Measurements from ENCODE around the gene POU2F1. TPM values are rescaled to one million over a fixed set of nuclear protein-coding genes. Genes with fewer than 3 reads are reported as not detected.
"Not testable (repeated sequence)": the region's sequence is repeated elsewhere in the genome, so short reads cannot be mapped to it uniquely, and the experiment has no call there.

The POU2F1 gene
- total RNA-seq, 1 donor from 2014 or later: 18.0 TPM

DNA sequence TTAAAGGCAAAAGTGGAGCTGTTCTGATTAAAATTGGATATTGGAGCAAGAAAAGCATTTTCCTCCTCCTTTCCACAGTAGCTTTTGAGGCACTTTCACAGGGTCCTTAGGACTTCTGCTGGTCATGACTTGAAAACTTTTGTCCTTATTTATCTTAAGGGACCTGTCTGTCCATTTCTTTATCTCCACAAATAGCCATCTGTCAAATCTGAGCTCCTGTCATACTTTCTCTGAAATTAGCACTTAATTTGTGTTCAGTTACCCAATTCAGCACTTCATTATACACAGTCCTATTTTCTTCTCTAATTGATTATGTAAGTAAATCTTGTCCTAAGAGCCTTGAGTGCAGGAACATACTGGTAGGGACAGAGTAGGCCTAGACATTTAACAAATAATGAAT is 9.8 kb downstream of the POU2F1 start:
- intact Hi-C loops (cut with micrococcal nuclease): no loop called here

DNA sequence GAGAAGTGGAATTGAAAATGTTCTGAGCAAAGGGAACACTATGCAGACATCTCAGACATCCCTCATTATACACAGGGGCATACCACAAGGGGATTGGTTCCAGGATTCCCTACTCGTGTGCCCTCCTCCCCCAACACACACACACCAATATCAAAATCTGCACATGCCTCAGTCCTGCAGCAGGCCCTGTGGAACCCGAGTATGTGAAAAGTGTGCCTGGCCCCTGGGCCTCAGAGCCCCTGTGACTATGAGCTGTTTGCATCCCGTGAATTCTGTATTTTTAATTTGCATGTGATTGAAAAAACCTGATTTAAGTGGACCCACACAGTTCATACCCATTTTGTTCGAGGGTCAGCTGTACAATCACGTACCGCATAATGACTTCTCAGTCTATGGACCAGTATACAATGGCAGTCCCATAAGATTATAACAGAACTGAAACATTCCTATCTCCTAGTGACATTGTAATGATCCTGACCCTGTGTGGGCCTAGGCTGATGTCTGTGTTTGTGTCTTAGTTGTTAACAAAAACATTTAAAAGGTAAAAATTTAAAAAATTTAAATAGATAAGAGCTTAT is 11.3 kb downstream of the POU2F1 start:
- intact Hi-C loops (cut with micrococcal nuclease): no loop called here

DNA sequence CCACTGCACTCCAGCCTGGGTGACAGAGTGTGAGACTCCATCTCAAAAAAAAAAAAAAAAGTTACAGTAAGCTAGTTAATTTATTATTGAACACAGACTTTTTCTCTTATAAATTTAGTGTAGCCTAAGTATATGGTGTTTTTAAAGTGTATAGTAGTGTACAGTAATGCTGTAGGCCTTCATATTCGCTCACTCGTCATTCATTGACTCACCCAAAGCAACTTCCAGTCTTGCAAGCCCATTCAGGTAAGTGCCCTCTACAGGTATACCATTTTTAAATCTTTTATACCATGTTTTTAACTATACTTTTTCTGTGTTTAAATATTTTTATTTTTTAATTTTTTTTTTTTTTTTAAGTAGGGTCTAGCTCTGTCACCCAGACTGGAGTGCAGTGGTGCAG is 12.1 kb downstream of the POU2F1 start:
- intact Hi-C loops (cut with micrococcal nuclease): no loop called here

DNA sequence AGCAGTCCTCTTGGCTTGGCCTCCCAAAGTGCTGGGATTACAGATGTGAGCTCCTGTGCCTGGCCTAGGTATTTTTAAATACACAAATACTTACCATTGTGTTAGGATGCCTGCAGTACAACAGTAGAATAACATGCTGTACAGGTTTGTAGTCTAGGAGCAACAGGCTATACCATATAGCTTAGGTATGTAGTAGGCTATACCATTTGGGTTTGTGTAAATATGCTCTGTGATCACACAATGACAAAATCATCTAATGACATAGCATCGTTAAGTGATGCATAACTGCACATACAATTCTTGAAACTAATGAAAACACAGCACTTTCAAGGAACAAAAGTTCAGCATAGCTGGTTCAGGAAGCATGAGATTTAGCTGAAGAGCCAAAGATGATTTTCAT is 12.7 kb downstream of the POU2F1 start:
- intact Hi-C loops (cut with micrococcal nuclease): no loop called here

DNA sequence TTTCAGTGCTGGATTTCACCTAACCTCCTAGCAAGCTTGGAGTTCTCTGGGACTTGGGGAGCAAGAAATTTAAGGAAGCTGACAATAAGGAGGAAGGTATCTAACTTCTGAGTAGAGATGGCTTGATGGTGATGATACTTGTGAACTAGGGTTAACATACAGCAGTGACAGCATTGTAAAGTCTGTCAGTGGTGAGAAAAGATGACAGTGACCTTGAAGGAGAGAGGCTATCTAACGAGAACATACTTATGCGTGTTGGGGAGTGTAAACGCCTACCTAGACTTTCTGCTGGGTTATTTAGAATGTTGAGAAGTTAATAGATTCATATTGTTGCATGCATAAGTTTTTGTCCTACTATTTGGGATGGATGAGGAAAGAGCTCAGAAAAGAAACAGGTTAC is 16.3 kb downstream of the POU2F1 start:
- intact Hi-C loops (cut with micrococcal nuclease): no loop called here

DNA sequence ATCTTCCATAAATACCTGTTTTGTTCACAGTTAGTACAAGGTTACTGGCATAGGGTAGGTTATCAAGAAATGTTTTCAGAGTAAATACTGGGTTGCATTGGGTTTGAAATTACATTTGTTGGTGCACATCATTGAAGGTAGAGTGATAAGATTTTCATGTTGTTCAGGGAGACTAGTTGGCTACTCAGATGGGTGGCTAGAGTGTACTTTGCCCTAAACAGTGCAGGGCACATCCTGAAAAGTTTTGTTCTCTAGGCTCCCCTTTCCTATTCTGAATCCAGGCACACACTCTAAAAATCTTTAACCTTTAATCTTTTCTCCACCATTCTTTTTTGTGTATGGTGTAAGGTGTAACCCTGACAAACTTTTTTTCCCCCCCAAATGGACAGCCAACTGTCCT is 18.0 kb downstream of the POU2F1 start:
- intact Hi-C loops (cut with micrococcal nuclease): no loop called here

DNA sequence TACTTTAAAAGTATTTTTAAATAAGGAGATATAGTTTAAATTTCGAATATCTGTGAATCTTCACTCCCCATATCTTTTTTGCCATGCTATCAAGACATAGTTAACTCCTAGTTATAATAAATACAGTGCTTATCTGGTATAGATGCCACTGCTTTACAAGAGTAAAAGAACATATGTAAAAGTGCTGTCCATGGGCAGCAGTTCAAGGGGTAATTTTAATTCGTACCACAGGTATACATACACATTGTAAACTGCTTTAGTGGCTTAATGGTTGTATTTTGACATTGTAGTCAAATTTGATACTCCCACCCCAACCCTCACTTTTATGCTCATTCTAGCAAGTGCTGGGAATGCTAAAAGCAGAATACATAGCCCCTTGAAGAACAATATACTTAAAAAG is 18.6 kb downstream of the POU2F1 start:
- intact Hi-C loops (cut with micrococcal nuclease): no loop called here

DNA sequence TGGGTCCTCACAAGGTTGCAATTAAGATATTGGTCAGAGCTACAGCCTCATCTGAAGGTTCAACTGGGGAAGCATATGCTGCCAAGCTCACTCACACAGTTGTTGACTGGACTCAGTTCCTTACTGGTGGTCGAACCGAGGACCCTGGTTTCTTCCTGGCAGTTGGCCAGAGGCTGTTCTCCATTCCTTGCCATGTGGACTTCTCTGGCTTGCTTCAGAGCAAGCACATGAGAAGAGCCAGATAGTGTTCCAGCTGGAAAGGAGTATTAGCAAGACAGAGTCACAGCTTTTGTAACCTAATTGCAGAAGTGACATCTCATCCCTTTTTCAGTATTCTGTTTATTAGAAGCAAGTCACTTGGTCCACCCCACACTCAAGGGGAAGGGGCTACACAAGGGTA is 23.6 kb downstream of the POU2F1 start:
- intact Hi-C loops (cut with micrococcal nuclease): no loop called here

DNA sequence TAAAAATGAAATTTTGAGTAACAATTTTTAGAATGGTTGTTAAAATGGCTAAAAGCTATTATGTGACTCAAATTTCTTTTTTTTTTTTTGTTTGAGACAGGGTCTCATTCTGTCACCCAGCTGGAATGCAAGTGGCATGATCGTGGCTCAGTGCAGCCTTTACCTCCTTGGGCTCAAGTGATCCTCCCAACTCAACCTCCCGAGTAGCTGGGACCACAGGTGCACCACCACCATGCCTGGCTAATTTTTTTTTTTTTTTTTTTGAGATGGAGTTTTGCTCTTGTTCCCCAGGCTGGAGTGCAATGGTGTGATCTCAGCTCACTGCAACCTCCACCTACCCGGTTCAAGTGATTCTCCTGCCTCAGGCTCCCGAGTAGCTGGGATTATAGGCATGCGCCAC is 24.5 kb downstream of the POU2F1 start:
- intact Hi-C loops (cut with micrococcal nuclease): not testable (repeated sequence)

DNA sequence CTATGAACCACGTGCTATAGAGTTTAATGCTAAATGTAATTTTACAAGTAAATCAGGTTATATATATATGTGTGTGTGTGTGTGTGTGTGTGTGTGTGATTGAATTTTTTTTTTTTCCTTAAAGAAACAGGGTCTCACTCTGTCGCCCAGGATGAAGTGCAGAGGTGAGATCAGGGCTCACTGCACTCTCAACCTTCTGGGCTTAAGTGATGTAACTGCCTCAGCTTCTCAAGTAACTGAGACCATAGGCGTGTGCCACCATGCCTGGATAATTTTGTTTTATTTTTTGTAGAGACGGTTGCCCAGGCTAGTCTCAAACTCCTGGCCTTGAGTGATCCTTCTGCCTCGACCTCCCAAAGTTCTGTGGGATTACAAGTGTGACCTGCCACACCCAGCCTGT is 26.3 kb downstream of the POU2F1 start:
- intact Hi-C loops (cut with micrococcal nuclease): no loop called here

DNA sequence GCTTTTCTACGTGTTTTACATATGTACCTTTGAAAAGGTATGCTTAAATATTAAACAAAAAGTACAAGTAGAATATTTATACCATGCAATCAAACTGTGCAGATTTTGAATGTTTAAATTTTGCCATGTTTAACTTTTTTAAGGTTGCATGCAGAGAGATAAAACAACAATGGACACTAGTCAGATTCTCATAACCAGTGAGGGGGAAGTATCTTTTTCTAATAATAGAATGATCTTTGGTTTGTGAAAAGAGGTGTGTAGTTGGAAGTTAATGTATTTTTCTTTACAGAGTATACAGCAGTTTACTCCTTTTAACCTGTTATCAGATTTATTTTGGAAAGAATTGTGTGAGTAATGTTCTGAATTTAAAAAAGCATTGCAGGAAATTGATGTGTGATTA is 27.1 kb downstream of the POU2F1 start:
- intact Hi-C loops (cut with micrococcal nuclease): no loop called here

DNA sequence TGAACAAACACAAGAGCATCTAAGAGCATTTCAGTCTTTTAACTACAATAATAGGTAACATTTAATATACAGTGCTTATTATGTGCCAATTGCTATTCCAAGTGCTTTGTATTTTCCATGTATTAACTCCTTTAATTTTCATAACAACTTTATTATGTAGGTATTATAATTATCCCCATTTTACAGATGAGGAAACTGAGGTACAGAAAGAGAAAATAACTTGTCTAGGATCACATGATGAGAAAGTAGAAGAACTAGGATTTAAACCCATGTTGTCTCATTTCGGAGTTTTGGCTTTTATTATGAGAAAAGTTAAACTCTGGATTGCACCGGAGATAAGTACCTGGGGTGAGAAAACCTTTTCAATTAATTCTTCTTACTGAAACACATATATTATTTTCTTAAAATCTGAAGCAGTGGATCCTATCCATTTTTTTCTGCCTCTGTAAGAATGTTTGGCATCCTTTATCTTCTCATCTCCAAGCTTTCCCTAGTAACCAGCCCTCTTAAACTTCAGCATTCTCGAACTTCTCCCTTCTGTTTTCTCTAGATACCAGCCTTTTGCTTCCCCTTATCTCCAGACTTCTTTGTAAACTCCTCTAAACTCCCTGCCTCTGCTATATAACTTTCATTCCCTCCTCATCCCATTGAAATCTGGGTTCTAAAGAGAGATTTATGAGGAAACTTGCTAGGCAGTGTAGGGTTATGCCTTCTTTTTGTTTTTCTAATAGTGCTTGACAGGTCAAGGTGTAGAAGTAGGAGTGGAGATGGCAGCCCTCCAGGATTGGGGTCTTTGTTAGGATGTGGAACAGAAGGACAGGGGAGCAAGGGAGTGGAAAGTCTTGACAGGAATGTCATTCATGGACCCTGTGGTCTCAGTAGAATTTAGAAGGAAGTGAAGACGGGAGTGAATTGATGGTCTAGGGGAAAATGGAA is 28.3 kb downstream of the POU2F1 start:
- intact Hi-C loops (cut with micrococcal nuclease): no loop called here

DNA sequence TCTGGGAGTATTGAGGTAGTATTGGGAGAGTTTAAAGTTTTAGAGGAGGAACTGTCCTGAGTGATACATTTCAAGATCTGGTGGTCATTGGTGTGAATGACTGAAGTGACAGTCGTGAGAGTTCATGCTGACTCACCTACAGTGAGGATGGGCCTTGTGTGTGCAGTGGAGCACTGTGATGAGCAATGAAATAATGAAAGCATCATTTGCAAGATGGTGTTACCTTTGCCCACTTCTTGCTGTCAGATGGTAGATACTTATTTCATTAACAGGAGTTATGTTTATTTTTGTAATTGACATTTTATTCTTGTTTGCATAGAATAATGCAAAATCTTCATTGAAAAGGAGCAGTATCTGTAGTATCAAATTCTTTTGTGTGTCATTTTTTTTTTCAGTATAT is 29.0 kb downstream of the POU2F1 start:
- intact Hi-C loops (cut with micrococcal nuclease): no loop called here

DNA sequence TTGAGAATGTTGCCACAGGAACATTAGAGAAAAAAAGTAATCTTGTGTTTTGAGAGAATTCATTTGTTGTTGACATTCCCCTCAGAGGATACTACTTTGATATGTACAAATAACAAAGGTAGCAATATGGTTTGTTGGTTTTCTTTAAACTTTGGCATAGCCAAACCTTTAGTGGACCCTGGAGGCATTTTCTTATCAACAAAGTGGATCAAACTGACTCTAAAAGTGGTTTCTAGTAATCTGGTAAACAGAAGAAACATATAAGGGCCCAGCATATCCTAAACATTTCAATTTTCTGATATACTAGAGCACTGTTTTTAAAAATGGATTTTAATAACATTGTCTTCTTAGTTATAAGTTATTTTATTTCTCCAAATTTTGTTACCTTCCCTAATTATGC is 29.8 kb downstream of the POU2F1 start:
- intact Hi-C loops (cut with micrococcal nuclease): no loop called here

DNA sequence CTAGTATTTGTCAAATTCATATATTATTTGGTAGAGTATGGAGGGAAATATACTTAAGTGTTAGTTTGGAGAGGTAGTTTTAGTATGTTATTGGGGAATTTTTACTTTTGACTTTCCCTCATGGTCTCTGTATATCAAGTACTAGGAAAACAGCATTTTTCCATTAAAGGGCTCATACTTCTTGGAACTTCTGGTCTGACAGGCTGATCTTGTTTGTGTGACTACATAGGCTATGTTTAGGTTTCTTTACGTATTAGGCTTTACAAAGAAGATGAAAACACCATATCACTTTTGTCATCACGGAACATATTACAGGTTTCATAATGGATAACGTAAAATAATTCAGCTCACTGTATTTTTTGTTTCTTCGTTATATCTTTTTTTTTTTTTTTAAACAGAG is 30.8 kb downstream of the POU2F1 start:
- intact Hi-C loops (cut with micrococcal nuclease): no loop called here

DNA sequence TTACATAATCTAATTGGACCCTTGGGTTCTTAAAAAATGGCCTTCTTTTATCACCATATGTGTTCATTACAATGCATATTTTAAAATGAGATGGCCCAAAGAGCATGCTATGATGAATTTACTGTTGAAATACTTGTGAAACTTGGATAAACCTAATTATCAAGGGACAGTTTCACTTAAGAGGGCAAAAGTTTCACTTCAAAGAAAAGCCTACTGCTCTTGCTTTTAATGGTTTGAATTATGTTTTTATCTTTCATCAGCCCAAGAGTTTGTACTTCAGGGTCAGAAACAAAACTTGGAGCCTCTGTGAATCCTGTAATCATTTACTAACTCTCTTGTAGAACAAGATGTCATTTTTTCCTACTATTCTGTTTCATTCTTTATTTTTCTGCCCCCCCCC is 32.3 kb downstream of the POU2F1 start:
- intact Hi-C loops (cut with micrococcal nuclease): no loop called here

DNA sequence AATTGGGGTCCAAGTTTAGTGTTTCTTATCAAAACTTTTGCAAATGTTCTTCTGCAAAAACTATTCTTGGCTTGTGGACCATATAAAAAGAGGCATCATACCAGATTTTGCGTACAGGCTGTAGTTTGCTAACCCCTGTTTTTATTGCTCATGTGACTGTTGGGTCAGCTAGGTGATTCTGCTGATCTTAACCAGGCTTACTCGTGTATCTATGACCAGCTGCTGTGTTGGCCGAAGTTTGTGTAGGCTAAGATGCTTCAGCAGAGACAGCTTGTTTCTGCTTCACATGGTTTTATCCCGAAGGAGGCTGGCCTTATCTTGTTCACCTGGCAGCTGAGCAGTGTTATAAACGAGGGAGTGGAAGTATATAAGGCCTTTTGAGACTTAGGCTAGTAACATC is 38.2 kb downstream of the POU2F1 start:
- intact Hi-C loops (cut with micrococcal nuclease): no loop called here

DNA sequence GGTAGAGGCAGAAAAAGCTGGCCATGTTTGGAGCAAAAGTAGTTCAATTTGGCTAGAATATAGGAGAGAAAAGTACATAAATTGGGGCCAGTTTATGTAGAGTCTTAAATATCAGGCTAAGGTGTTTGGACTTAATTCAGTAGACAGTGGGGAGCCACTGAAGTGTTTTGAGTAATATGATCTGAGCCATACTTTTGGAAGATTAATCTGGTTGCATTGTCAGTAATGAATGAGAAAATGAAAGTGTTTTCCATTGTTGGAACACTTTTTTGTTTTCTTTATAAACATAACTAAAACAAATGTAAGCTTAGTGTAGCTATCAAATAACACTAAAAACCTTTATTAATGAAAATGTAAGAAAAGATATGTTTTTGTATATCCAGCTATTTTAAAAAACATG is 42.1 kb downstream of the POU2F1 start:
- intact Hi-C loops (cut with micrococcal nuclease): loop anchor here (10.0 kb wide), 1 partner anchor 142 kb away; no protein-coding TSS in a partner anchor

DNA sequence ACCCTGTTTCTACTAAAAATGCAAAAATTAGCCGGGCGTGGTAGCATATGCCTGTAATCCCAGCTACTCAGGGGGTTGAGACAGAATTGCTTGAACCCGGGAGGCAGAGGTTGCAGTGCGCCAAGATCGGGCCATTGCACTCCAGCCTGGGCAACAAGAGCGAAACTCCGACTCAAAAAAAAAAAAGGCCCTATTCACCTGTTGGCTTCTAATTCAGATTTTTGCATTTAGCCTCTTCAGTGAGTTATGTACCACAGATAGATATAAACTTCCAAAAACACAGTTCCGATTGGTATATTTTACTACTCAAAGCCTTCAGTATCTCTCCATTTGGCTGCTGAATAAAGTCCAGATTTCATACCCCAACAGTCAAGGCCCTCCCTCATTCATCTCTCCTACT is 42.7 kb downstream of the POU2F1 start:
- intact Hi-C loops (cut with micrococcal nuclease): loop anchor here (10.0 kb wide), 1 partner anchor 141 kb away; no protein-coding TSS in a partner anchor

DNA sequence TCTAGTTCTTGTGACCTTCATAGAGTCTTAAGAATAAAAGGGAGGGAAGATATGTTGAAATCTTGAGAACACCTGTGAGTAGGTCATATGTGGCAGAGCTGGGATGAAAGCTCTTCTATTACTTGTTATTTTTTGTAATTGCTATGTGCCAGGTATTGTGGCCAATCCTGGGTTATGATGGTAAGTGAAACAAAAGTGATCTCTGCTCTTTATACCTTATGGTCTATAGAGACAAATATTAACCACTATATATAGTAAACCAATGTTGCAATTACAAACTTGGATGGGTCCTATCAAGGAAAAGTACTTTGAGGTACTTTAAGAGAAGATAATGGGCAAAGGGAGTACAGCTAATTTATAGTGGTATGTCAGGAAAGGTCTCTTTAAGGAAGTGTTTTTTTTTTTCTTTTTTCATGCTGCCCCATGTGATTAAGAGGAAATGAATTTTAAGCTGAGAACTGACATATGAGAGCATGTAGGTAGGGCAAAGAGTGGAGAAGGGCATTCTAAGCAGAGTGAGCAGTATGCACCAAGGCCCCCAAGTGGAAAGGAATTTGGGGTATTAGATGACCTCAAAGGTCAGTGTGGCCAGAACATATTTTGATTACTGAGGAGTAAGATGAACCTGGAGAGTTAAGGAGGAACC is 43.3 kb downstream of the POU2F1 start:
- intact Hi-C loops (cut with micrococcal nuclease): loop anchor here (1.0 to 10.0 kb wide), 2 partner anchors 44 to 141 kb away; partner anchors contain the start of gene POU2F1

DNA sequence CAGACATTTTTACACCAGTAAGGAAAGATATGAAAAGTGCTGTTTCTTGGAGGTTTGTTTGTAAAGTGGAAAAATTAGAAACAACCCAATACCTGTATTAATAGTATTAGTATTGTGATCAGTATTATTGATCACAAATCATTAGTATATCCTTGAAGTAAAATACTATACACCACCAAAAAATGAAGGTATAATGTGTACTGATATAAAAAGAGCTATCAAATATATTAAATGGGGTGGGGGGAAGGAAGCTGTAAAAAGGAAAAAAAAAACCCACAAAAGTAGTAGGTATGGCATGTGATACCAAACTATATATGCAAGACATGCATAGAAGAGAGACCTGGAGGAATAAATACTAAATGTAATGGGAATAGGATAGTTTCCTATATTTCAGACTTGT is 46.3 kb downstream of the POU2F1 start:
- intact Hi-C loops (cut with micrococcal nuclease): loop anchor here (1.0 to 10.0 kb wide), 4 partner anchors 76 to 200 kb away; no protein-coding TSS in a partner anchor

DNA sequence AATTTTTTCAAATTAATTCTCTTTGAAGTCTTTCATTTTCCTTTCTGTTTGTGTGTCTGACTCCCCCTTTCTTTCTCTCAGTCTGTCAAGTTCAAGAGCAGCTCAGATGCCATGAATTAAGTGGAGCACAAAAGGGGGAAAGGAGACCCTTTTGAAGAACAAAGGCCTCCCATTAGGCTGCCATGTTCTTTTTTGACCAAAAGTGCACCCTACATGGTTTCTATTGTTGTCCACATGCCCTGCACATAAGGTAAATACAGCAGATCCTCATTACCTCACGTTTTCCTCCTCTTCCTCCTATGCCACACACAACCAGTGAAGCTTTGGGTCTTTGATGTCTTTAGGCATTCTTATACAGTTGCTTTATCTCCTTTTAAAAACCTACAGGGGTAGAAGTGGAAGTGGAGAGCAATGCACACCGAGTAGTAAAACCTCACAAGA is 47.7 kb downstream of the POU2F1 start:
- intact Hi-C loops (cut with micrococcal nuclease): loop anchor here (2.0 to 10.0 kb wide), 3 partner anchors 136 to 264 kb away; no protein-coding TSS in a partner anchor
